Measurements from ENCODE around the gene CEMIP.

Gene CEMIP

DNA sequence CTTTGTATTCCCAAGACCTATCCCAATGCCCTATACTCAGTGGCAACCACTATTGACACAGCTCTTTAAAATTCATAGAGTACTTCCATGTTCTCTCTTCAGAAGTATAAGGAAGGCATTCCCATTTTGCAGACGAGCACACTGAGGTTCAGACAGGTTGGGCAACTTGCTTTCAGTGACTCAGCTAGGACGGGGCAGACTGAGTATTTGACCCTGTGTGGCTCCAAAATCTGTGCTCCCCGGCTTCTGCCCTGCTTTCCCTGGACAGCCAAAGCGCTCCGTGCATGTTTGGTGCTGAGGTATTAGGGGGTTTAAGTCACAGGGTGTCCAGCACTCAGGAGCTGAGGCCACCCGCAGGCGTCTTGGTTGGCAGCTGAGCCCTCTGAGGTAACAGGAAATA lies 59.5 kb downstream of the CEMIP start:
- H3K4me3 ChIP-seq (replicated peaks in 1 of 2; ENCODE audit: low read depth in 2 of 2, low read length in 2 of 2), result no peak overlapping the region
- no peak for DNase-seq (ENCODE audit: low read depth in 2 of 2)
- TF ChIP-seq, protein P1, sequence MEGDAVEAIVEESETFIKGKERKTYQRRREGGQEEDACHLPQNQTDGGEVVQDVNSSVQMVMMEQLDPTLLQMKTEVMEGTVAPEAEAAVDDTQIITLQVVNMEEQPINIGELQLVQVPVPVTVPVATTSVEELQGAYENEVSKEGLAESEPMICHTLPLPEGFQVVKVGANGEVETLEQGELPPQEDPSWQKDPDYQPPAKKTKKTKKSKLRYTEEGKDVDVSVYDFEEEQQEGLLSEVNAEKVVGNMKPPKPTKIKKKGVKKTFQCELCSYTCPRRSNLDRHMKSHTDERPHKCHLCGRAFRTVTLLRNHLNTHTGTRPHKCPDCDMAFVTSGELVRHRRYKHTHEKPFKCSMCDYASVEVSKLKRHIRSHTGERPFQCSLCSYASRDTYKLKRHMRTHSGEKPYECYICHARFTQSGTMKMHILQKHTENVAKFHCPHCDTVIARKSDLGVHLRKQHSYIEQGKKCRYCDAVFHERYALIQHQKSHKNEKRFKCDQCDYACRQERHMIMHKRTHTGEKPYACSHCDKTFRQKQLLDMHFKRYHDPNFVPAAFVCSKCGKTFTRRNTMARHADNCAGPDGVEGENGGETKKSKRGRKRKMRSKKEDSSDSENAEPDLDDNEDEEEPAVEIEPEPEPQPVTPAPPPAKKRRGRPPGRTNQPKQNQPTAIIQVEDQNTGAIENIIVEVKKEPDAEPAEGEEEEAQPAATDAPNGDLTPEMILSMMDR (IDR thresholded peaks at IDR 0.05; ENCODE audit: low read depth, low read length), result no peak

DNA sequence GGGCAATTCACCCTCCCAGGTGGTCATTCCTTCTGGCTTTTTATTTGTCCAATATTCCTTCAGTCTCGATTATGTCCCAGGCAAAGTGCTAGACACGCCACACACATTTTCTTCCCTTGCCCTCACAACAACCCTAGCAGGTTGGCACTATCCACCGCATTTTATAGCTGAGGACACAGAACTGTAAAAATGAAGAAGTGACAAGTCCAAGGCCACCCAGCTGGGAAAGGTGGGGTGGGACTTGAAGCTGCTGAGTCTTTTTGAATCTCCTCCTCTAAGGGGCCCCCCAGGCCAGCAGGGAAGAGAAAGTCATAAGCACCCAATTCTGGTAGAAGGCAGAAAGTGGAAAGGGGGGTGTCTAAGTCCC lies 60.6 kb downstream of the CEMIP start:
- H3K4me3 ChIP-seq (replicated peaks in 1 of 2; ENCODE audit: low read depth in 2 of 2, low read length in 2 of 2), result no peak overlapping the region
- no peak for DNase-seq (ENCODE audit: low read depth in 2 of 2)
- TF ChIP-seq, protein P1 (IDR thresholded peaks at IDR 0.05; ENCODE audit: low read depth, low read length), result no peak

DNA sequence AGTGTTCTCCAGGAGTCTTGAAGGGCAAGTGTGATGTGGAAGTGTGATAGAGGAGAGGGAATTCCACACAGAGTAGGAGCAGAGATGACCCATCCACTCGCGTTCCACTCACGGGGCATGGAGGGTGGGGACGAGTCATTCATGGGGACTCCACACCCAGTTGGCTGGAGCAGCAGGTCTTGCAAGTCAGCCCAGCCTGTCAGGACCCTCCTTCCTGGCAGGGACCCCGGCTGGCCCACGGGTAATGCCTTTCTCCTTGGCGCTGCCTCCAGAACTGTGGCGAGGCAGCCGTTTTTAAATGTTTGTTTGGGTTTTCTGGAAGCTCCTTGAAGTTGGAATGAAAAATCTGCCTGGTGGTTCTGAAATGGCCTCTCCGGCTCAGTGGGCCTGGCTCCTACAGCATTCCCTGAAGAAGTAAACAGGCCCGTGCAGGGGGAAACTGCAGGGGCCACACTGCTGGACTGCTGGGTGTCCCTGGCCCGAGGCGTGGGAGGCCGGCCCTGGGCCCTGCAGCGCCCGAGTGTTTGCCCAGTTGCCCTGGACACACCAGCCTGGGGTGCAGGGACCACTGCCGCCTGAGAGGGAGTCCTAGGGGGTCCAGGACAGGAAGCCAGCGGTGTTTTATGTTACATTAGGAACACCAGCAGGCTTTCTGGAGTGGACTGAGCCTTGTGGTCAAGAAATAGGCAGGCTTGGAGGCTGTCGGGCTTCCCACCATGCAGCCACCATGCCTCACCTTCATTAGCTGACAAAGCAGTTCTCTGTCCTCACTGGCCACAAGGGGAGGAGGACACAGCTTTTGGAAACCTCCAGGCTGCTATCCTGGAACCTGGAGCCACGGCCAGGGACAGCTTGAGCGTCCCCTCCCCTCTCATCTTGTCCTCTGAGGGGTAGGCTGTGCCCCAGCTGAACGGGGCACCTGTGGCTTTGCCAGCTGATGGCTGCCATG lies 61.3 kb downstream of the CEMIP start:
- H3K4me3 ChIP-seq (replicated peaks in 1 of 2; ENCODE audit: low read depth in 2 of 2, low read length in 2 of 2), result no peak overlapping the region
- no peak for DNase-seq (ENCODE audit: low read depth in 2 of 2)
- TF ChIP-seq, protein P1 (IDR thresholded peaks at IDR 0.05; ENCODE audit: low read depth, low read length), result no peak

DNA sequence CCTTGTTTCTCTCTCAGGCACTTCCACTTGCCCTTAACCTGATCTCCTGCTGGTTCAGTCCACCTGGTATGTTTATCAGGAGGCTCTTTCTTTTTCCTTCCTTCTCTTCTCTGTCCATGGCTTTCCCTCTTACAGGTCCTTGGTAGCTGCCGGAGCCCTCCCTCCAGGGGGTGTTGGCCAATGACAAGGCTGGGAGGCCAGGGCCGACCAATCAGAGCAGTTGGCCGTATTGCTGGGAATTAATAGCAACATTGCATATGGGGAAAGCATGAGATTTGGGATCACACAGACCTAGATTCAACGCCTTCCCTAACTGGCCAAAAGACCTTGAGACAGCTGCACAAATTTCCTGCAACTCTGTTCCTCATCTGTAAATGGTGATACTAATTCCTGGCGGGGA lies 62.4 kb downstream of the CEMIP start:
- no peak for DNase-seq (ENCODE audit: low read depth in 2 of 2)
- TF ChIP-seq, protein P1 (IDR thresholded peaks at IDR 0.05; ENCODE audit: low read depth, low read length), result no peak
- no peak overlapping the region for H3K4me3 ChIP-seq (replicated peaks in 1 of 2; ENCODE audit: low read depth in 2 of 2, low read length in 2 of 2)

DNA sequence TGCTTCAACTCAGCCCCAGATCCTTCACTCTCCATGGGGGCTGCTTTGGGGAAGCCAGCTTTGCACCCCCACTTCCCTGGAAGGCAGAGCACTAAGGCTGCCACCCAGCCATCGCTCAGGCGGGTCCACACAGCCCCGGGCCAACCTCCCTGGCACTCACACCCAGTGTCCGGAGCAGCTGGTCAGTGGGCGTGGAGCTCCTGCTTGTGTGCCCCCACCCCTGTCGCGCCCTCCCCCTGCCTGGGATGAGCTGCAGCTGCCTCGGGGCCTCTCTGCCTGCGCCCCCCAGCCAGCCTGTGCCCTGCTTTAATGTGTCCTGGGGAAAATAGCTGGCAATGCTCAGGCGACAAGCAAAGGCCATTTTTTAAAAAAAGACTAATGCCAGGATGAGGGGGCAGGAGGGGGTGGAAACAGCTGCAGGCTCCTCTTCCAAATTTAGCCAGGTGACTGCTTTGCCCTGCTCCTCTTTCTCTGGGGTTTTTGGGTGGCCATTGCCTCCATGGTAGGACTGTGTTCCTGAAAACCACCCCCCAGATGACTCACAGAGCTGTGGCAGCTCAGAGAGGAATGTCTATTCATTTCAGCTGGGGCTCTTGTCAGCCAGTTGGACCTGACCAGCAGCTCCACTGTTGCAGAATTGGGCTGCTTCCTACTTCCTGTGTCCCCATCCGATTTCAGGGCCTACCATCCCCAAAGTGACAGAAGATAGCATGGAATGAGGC lies 65.0 kb downstream of the CEMIP start:
- peak in 1 of 2 donors; percentile 48 for DNase-seq (ENCODE audit: low read depth in 2 of 2)
- H3K4me3 ChIP-seq (replicated peaks in 1 of 2; ENCODE audit: low read depth in 2 of 2, low read length in 2 of 2), result no peak overlapping the region
- TF ChIP-seq, protein P1 (IDR thresholded peaks at IDR 0.05; ENCODE audit: low read depth, low read length), result no peak

- no peak for DNase-seq (ENCODE audit: low read depth in 2 of 2)
- H3K4me3 ChIP-seq (replicated peaks in 1 of 2; ENCODE audit: low read depth in 2 of 2, low read length in 2 of 2), result no peak overlapping the region
- TF ChIP-seq, protein P1 (IDR thresholded peaks at IDR 0.05; ENCODE audit: low read depth, low read length), result no peak
Measured at GRCh38 chr15:80846031-80846815, 67.1 kb downstream of the CEMIP start.

Data from cardiac fibroblast (primary cell).